Right renal pelvis (tissue), 4 donors: ENCODE results near the gene ZNF586. TPM values are rescaled to one million over a fixed set of nuclear protein-coding genes. Genes with fewer than 3 reads are reported as not detected.
"Not testable (repeated sequence)": the region's sequence is repeated elsewhere in the genome, so short reads cannot be mapped to it uniquely, and the experiment has no call there.

ENCODE experiments used
- DNase-seq, 4 donors: peaks; one replicate each; pipeline ENCODE4 v3.0.0-alpha.2; 2013; ENCODE audit warnings: low read depth in 4 of 4, low spot score in 3 of 4, missing footprints in 1 of 4
- polyA plus RNA-seq, 4 donors: library from polyadenylated mRNA; unstranded; fragments of 120-200 nt; gene quantifications; one replicate each; pipeline ENCODE4 v1.2.1, GENCODE V29; 2013; ENCODE audit not compliant: insufficient read length in 4 of 4

Gene ZNF586
- polyA plus RNA-seq, 4 donors, result 19.7 to 23.8 (median 20.9) TPM

DNA sequence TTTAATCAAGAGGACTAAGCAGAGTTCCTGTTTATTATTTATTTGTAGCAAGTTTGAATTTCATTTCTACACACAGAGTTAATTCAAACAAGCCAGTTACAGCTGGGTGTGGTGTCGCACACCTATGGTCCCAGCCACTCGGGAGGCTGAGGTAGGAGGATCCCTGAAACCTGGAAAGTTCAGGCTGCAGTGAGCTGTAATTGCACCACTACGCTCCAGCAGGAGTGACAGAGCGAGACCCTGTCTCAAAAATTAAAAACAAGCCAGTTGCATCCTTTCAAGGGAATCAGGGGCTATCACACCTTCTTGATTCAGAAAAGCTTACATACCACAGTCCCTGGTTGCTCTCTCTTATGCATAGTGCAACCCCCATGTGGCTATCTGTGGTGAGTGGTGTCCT is 19.8 kb downstream of the ZNF586 start:
- DNase-seq, result no peak

- DNase-seq, result not testable (repeated sequence)
These were observed 27.1 kb downstream of the ZNF586 start for GRCh38 chr19:57796580-57796979.

DNA sequence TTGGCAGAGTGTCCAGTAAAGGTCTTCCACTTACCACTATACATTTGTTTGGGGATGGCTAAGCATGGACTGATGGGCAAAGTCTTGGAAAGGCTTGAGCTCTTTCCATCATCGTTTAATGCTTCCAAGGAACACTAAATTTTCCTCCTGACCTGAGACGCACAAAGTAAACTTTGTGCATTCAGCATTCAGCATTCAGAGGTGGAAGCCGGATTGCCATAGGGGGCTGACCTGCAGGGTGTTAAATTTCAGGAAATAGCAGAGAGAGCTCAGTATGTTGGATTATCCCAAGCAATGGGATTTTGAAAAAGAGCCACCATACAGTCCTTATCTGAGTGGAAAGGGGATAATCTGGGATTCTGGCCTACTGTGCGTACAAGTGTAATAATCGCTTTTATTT is 31.2 kb downstream of the ZNF586 start:
- DNase-seq, result no peak

- no peak for DNase-seq
These were observed 32.8 kb downstream of the ZNF586 start for GRCh38 chr19:57802269-57802668.

- no peak for DNase-seq
These were observed 33.8 kb downstream of the ZNF586 start for GRCh38 chr19:57803265-57803593.

- DNase-seq, result peak; percentile 28 to 52 (median 37)
These were observed 34.3 kb downstream of the ZNF586 start for GRCh38 chr19:57803594-57804325.

DNA sequence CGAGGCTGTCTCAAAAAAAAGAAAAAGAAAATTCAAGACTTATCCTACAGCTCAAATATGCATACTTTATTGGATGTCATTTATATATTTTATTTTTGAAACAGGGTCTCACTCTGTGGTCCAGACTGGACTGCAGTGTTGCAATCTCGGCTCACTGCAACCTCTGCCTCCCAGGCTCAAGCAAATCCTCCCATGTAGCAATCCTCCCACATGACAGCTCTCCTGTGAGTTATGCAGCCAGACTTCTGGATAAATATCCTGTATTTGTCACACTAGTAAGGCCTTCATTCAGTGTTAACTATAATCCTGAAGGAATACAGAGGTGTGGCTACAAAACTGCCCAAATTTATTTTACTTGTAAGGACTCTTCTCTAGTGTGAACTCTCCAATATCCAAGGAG is 38.1 kb downstream of the ZNF586 start:
- DNase-seq, result no peak

GRCh38 chr19:57810410-57811295 is 41.2 kb downstream of the ZNF586 start:
- DNase-seq, result not testable (repeated sequence)

- no peak for DNase-seq
These were observed 42.8 kb downstream of the ZNF586 start for GRCh38 chr19:57812226-57812625.

DNA sequence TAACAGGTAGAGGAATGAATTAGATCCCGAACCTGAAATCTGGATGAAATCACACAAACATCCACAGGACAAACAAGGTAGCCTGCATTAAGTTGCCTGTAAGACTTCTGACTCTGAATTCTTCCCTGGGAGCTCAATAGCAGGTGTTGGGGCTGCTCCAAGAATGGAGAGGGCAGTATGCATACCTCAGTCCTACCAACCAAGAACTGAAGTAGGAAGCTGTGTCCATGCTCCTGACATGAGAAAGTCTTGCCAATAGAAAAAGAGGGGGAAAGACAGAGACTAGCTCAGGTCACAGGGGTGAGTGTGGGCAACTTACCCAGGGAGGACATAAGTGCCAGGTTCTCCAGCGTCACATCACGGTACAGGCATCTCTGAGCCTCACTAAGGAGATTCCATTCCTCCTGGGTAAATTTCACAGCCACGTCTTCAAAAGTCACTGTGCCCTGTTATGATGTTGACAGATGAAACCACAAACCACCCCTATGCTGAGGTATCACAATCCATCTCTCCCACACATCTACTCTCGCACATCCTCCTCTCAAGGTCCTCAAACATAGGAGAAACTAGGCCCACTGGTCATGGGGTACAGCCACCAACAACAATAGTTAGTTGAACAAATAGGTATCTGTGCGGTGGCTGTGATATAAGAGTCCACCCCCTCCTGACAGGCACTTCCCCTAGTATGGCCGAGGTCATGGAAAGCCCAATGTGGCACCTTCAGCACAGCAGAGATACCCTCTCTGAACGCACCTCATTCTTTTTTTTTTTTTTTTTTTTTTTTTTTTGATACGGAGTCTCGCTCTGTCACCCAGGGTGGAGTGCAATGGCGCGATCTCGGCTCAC is 43.7 kb downstream of the ZNF586 start:
- not testable (repeated sequence) for DNase-seq

DNA sequence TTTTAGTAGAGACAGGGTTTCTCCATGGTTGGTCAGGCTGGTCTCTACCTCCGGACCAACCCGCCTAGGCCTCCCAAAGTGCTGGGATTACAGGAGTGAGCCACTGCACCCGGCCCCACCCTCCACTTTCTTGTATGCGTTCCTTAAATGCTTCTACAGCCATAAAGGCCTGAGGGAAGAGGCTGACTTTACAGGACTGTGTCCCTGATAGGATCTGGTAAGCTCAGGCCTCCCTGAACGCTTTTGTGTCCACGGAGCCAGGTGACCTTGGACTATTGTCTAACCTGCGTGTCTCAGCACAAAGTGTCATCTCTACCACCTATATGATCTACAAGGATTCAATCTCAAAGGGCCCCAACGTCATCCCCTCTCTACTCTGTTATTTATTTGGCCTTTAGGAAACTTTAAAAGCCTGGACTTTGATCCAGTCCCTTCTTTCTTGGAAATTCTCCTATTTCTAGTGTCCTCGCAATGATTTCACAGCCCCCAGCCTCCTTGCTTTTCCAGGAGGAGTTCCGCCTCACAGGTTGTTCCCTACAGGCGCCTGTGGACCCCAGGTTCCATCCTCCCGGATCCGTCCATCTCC is 44.5 kb downstream of the ZNF586 start:
- DNase-seq, result no peak

- DNase-seq, result peak; percentile 77 to 91 (median 85)
These were observed 45.2 kb downstream of the ZNF586 start, which contains the start of gene ZNF552 for GRCh38 chr19:57814505-57815246. TSS of gene ZNF552 (minus strand) at chr19:57814913. CDS start at chr19:57814743, 170 bp downstream.

GRCh38 chr19:57815247-57816075 is 46.0 kb downstream of the ZNF586 start:
- DNase-seq, result no peak

- DNase-seq, result no peak
These were observed 47.2 kb downstream of the ZNF586 start for GRCh38 chr19:57816652-57817051.

GRCh38 chr19:57817976-57818375 is 48.5 kb downstream of the ZNF586 start:
- DNase-seq, result no peak

DNA sequence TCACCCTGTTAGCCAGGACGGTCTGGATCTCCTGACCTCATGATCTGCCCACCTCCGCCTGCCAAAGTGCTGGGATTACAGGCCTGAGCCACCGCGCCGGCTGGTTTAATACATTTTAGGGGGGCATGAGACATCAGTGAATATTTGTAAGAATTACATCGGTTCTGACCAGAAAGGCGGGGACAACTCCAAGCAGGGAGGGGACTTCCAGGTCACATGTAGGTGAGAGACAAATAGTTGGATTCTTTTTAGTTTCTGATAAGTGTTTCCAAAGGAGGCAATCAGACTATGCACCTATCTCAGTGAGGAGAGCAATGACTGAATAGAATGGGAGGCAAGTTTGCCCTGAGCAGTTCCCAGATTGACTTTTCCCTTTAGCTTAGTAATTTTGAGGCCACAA is 48.9 kb downstream of the ZNF586 start:
- no peak for DNase-seq

DNA sequence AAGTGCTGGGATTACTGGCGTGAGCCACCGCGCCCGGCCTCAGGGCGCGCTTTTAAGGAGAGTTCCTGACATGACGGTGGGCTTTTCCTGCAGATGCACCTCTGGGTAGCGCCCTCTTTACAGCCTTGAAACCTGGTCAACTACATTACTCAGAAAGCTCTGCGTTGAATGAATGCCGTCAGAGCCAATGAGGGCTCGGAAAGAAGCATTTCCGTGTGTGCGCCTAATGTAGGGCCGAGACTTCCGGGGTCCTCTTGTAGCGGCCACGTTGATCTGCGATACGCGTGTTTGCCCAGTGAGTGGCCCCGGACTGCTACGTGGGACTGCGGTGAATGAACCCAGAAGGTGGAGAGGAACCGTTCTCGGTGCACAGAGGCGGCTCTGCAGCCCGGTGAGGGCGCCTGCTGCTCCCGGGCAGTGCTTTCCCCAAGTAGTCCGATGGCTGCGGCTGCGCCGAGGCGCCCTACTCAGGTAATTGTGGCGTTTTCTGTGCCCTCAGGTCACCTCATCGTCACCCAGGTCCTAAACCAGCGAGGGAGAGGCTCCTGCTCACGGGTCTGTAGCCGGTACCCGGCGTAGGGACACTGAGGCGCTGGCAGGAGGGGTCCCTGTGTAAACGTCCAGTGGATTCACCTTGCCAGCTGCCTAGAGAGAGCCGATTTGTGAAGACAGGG is 50.1 kb downstream of the ZNF586 start:
- DNase-seq, result peak; percentile 74 to 87 (median 82)

DNA sequence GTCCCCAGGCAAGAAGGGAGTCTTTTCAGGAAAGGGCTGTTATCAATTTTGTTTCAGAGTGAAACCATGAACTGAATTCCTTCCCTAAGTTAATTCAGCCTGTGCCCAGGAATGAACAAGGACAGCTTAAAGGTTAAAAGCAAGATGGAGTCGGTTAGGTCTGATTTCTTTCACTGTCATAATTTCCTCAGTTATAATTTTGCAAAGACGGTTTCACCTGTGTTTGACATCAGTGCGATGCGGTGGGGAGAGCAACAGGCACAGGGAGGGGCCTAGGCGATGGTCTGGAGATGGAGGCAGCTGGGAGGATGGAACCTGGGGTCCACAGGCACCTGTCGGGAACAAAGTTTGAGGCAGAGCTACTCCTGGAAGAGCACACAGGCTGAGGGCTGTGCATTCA is 51.1 kb downstream of the ZNF586 start:
- DNase-seq, result no peak
